IPS-NIHi7 (cell line): ENCODE results near the gene SLC16A3.
A peak's percentile ranks its signal among the peaks of the same experiment; 100 is the strongest.
"Not testable (repeated sequence)": the region's sequence is repeated elsewhere in the genome, so short reads cannot be mapped to it uniquely, and the experiment has no call there.

ENCODE experiments used
- DNase-seq: peaks from one replicate; pipeline ENCODE4 v3.0.0; 2012; ENCODE audit warnings: mixed read lengths; ENCODE audit errors: extremely low spot score

The SLC16A3 gene

GRCh38 chr17:82247182-82247823 is 18.5 kb downstream of the SLC16A3 start:
- no peak for DNase-seq

- DNase-seq, result no peak
These were observed 19.2 kb downstream of the SLC16A3 start for GRCh38 chr17:82247856-82248671.

- DNase-seq, result no peak
These were observed 20.2 kb downstream of the SLC16A3 start for GRCh38 chr17:82248815-82249674.

GRCh38 chr17:82249896-82250581 is 21.2 kb downstream of the SLC16A3 start:
- DNase-seq, result no peak

GRCh38 chr17:82250868-82251500 is 22.1 kb downstream of the SLC16A3 start:
- DNase-seq, result no peak

- no peak for DNase-seq
These were observed 23.8 kb downstream of the SLC16A3 start for GRCh38 chr17:82252511-82253178.

- DNase-seq, result no peak
These were observed 24.3 kb downstream of the SLC16A3 start for GRCh38 chr17:82253179-82253544.

GRCh38 chr17:82254096-82254495 is 25.3 kb downstream of the SLC16A3 start:
- DNase-seq, result not testable (repeated sequence)

- DNase-seq, result not testable (repeated sequence)
These were observed 25.9 kb downstream of the SLC16A3 start for GRCh38 chr17:82254746-82255145.

- no peak for DNase-seq
These were observed 26.6 kb downstream of the SLC16A3 start for GRCh38 chr17:82255402-82255972.

GRCh38 chr17:82256242-82256885 is 27.5 kb downstream of the SLC16A3 start:
- DNase-seq, result no peak

- peak; percentile 73 for DNase-seq
These were observed 28.6 kb downstream of the SLC16A3 start for GRCh38 chr17:82257473-82257872.

GRCh38 chr17:82258555-82258954 is 29.7 kb downstream of the SLC16A3 start:
- no peak for DNase-seq

GRCh38 chr17:82259972-82260961 is 31.4 kb downstream of the SLC16A3 start:
- DNase-seq, result not testable (repeated sequence)

- DNase-seq, result no peak
These were observed 33.5 kb downstream of the SLC16A3 start for GRCh38 chr17:82262344-82262743.

- DNase-seq, result no peak
These were observed 34.8 kb downstream of the SLC16A3 start for GRCh38 chr17:82263641-82264040.

GRCh38 chr17:82266142-82266541 is 37.3 kb downstream of the SLC16A3 start:
- no peak for DNase-seq

- DNase-seq, result no peak
These were observed 38.9 kb downstream of the SLC16A3 start for GRCh38 chr17:82267575-82268379.
